ENCODE results near the gene HEBP2.
"Not testable (repeated sequence)": the region's sequence is repeated elsewhere in the genome, so short reads cannot be mapped to it uniquely, and the experiment has no call there.

The HEBP2 gene

GRCh38 chr6:138424004-138424904 lies 20.2 kb downstream of the HEBP2 start:
- DNase-seq, result no peak

GRCh38 chr6:138425256-138425655 lies 21.2 kb downstream of the HEBP2 start:
- not testable (repeated sequence) for DNase-seq

GRCh38 chr6:138426500-138427123 lies 22.6 kb downstream of the HEBP2 start:
- DNase-seq, result no peak

- no peak for DNase-seq
Measured at GRCh38 chr6:138427701-138428100, 23.7 kb downstream of the HEBP2 start.

GRCh38 chr6:138428944-138429598 lies 25.0 kb downstream of the HEBP2 start:
- peak; percentile 55 for DNase-seq

- DNase-seq, result no peak
Measured at GRCh38 chr6:138429761-138430160, 25.7 kb downstream of the HEBP2 start.

- DNase-seq, result peak; percentile 56
Measured at GRCh38 chr6:138430361-138431145, 26.5 kb downstream of the HEBP2 start.

GRCh38 chr6:138431256-138432062 lies 27.4 kb downstream of the HEBP2 start:
- DNase-seq, result no peak

- DNase-seq, result no peak
Measured at GRCh38 chr6:138432063-138432356, 28.0 kb downstream of the HEBP2 start.

- DNase-seq, result no peak
Measured at GRCh38 chr6:138434096-138434495, 30.1 kb downstream of the HEBP2 start.

- DNase-seq, result no peak
Measured at GRCh38 chr6:138434925-138435324, 30.9 kb downstream of the HEBP2 start.

GRCh38 chr6:138439546-138439945 lies 35.5 kb downstream of the HEBP2 start:
- no peak for DNase-seq

GRCh38 chr6:138440296-138440695 lies 36.3 kb downstream of the HEBP2 start:
- DNase-seq, result no peak

- DNase-seq, result no peak
Measured at GRCh38 chr6:138440758-138441357, 36.8 kb downstream of the HEBP2 start.

- no peak for DNase-seq
Measured at GRCh38 chr6:138441965-138442364, 37.9 kb downstream of the HEBP2 start.

- DNase-seq, result no peak
Measured at GRCh38 chr6:138442663-138443062, 38.6 kb downstream of the HEBP2 start.

- DNase-seq, result no peak
Measured at GRCh38 chr6:138443979-138444378, 40.0 kb downstream of the HEBP2 start.

GRCh38 chr6:138446821-138447220 lies 42.8 kb downstream of the HEBP2 start:
- no peak for DNase-seq

- no peak for DNase-seq
Measured at GRCh38 chr6:138450445-138450844, 46.4 kb downstream of the HEBP2 start.

GRCh38 chr6:138451043-138451442 lies 47.0 kb downstream of the HEBP2 start:
- no peak for DNase-seq

GRCh38 chr6:138454981-138455706 lies 51.1 kb downstream of the HEBP2 start:
- DNase-seq, result no peak

Measured in NCI-H1694 treated with DMSO at 0.1 percent for 48 hours (cell line).